ENCODE results near the gene GBF1.

Gene GBF1

GRCh38 chr10:102352066-102352715, 106.9 kb downstream of the GBF1 start:
- peak; percentile 73 for DNase-seq

- DNase-seq: no peak
Measured at GRCh38 chr10:102354451-102354850, 109.1 kb downstream of the GBF1 start.

GRCh38 chr10:102358712-102359382, 113.5 kb downstream of the GBF1 start:
- no peak for DNase-seq

GRCh38 chr10:102367441-102367840, 122.1 kb downstream of the GBF1 start:
- DNase-seq: no peak

GRCh38 chr10:102368077-102368476, 122.7 kb downstream of the GBF1 start:
- DNase-seq: no peak

GRCh38 chr10:102371295-102371694, 126.0 kb downstream of the GBF1 start:
- no peak for DNase-seq

- no peak for DNase-seq
Measured at GRCh38 chr10:102375250-102375649, 129.9 kb downstream of the GBF1 start.

- no peak for DNase-seq
Measured at GRCh38 chr10:102375867-102376266, 130.5 kb downstream of the GBF1 start.

- DNase-seq: no peak
Measured at GRCh38 chr10:102376901-102377300, 131.6 kb downstream of the GBF1 start.

- DNase-seq: no peak
Measured at GRCh38 chr10:102379383-102379782, 134.1 kb downstream of the GBF1 start.

GRCh38 chr10:102381983-102382382, 136.7 kb downstream of the GBF1 start:
- DNase-seq: no peak

- no peak for DNase-seq
Measured at GRCh38 chr10:102382871-102383270, 137.5 kb downstream of the GBF1 start.

- no peak for DNase-seq
Measured at GRCh38 chr10:102384053-102384452, 138.7 kb downstream of the GBF1 start.

- no peak for DNase-seq
Measured at GRCh38 chr10:102384606-102385429, 139.5 kb downstream of the GBF1 start.

GRCh38 chr10:102389894-102390293, 144.6 kb downstream of the GBF1 start:
- DNase-seq: no peak

- no peak for DNase-seq
Measured at GRCh38 chr10:102392306-102392705, 147.0 kb downstream of the GBF1 start.

GRCh38 chr10:102393411-102394078, 148.2 kb downstream of the GBF1 start:
- DNase-seq: no peak

- DNase-seq: peak; percentile 98
Measured at GRCh38 chr10:102394079-102394800, 148.9 kb downstream of the GBF1 start.

- peak; percentile 65 for DNase-seq
Measured at GRCh38 chr10:102394801-102395399, 149.6 kb downstream of the GBF1 start.

- peak; percentile 92 for DNase-seq
Measured at GRCh38 chr10:102395400-102396316, 150.3 kb downstream of the GBF1 start, which contains the start of gene NFKB2. NFKB2 (plus strand) TSS chr10:102395705; CDS start chr10:102395960, 255 bp downstream.

- DNase-seq: no peak
Measured at GRCh38 chr10:102396317-102396650, 151.0 kb downstream of the GBF1 start.
